ENCODE data around the gene SPTBN4. TPM values are rescaled to one million over a fixed set of nuclear protein-coding genes. Genes with fewer than 3 reads are reported as not detected.
"Not testable (repeated sequence)": the region's sequence is repeated elsewhere in the genome, so short reads cannot be mapped to it uniquely, and the experiment has no call there.

SPTBN4 gene
- total RNA-seq, 1 donor from 2014 or later, result 0.20 TPM

- no peak for ATAC-seq
Observed at GRCh38 chr19:40533508-40533907, 66.7 kb downstream of the SPTBN4 start.

GRCh38 chr19:40534148-40534547 lies 67.3 kb downstream of the SPTBN4 start:
- no peak for ATAC-seq

GRCh38 chr19:40539070-40539469 lies 72.3 kb downstream of the SPTBN4 start:
- no peak for ATAC-seq

- no peak for ATAC-seq
Observed at GRCh38 chr19:40542202-40542859, 75.5 kb downstream of the SPTBN4 start.

- no peak for ATAC-seq
Observed at GRCh38 chr19:40543029-40543597, 76.3 kb downstream of the SPTBN4 start.

GRCh38 chr19:40546153-40546841 lies 79.5 kb downstream of the SPTBN4 start:
- ATAC-seq, result not testable (repeated sequence)

GRCh38 chr19:40547190-40547589 lies 80.4 kb downstream of the SPTBN4 start:
- ATAC-seq, result not testable (repeated sequence)

- no peak for ATAC-seq
Observed at GRCh38 chr19:40547836-40548235, 81.0 kb downstream of the SPTBN4 start.

GRCh38 chr19:40549007-40549708 lies 82.4 kb downstream of the SPTBN4 start:
- ATAC-seq, result peak; percentile 59

GRCh38 chr19:40550951-40551350 lies 84.2 kb downstream of the SPTBN4 start:
- ATAC-seq, result no peak

- ATAC-seq, result no peak
Observed at GRCh38 chr19:40552848-40553247, 86.0 kb downstream of the SPTBN4 start.

- ATAC-seq, result peak; percentile 56
Observed at GRCh38 chr19:40553885-40554857, 87.4 kb downstream of the SPTBN4 start.

- no peak for ATAC-seq
Observed at GRCh38 chr19:40555978-40556689, 89.3 kb downstream of the SPTBN4 start.

GRCh38 chr19:40556953-40557530 lies 90.2 kb downstream of the SPTBN4 start:
- no peak for ATAC-seq

- no peak for ATAC-seq
Observed at GRCh38 chr19:40559394-40559793, 92.6 kb downstream of the SPTBN4 start.

GRCh38 chr19:40560092-40560507 lies 93.3 kb downstream of the SPTBN4 start:
- ATAC-seq, result no peak

- ATAC-seq, result no peak
Observed at GRCh38 chr19:40561947-40562346, 95.1 kb downstream of the SPTBN4 start.

- not testable (repeated sequence) for ATAC-seq
Observed at GRCh38 chr19:40564535-40564934, 97.7 kb downstream of the SPTBN4 start.

GRCh38 chr19:40565355-40565754 lies 98.6 kb downstream of the SPTBN4 start:
- no peak for ATAC-seq

- no peak for ATAC-seq
Observed at GRCh38 chr19:40565910-40566495, 99.2 kb downstream of the SPTBN4 start.

Data from esophagus mucosa (tissue), 1 donor.